ENCODE results near the gene CLCN3.

DNA sequence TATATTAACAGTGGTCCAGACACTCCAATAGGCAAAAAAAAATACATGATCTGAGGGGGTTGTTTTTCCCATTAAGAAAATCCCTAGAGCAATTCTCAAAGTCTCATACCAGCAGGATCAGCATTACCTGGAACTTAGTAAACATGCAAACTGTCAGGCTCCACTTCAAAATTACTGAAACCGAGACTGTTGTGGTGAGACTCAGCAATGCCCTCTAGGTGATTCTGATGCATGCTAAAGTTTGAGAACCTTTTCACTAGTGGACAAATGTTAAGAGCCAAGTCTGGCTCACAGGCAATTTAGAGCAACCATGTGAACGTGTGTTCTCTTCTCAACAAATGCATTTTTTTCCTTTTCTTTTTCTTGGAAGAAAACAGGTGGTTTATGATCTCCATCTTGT, 38.2 kb upstream of the CLCN3 start:
- TF ChIP-seq, protein P1, sequence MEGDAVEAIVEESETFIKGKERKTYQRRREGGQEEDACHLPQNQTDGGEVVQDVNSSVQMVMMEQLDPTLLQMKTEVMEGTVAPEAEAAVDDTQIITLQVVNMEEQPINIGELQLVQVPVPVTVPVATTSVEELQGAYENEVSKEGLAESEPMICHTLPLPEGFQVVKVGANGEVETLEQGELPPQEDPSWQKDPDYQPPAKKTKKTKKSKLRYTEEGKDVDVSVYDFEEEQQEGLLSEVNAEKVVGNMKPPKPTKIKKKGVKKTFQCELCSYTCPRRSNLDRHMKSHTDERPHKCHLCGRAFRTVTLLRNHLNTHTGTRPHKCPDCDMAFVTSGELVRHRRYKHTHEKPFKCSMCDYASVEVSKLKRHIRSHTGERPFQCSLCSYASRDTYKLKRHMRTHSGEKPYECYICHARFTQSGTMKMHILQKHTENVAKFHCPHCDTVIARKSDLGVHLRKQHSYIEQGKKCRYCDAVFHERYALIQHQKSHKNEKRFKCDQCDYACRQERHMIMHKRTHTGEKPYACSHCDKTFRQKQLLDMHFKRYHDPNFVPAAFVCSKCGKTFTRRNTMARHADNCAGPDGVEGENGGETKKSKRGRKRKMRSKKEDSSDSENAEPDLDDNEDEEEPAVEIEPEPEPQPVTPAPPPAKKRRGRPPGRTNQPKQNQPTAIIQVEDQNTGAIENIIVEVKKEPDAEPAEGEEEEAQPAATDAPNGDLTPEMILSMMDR (IDR thresholded peaks at IDR 0.05): no peak
- TF ChIP-seq POLR2AphosphoS5 (IDR thresholded peaks at IDR 0.05) (no peak), POLR2A (IDR thresholded peaks at IDR 0.05) (no peak), EP300 (IDR thresholded peaks at IDR 0.05) (no peak)
